Duodenal mucosa (tissue), 2 donors: ENCODE results near the gene ALOX12.
A peak's percentile ranks its signal among the peaks of the same experiment; 100 is the strongest.

Source experiments
- H3K27ac ChIP-seq: one replicate; pipeline ENCODE4 v1.7.0; 2013; ENCODE audit warnings: low read depth, low read length
- H3K27me3 ChIP-seq, 2 donors: one replicate each; pipeline ENCODE4 v1.7.0; 2013; ENCODE audit warnings: low read length in 2 of 2, control low read depth in 1 of 2; ENCODE audit not compliant: insufficient read depth in 2 of 2, control insufficient read depth in 1 of 2
- H3K36me3 ChIP-seq, 2 donors: one replicate each; pipeline ENCODE4 v1.7.0; 2013; ENCODE audit warnings: low read length in 2 of 2, control low read depth in 1 of 2; ENCODE audit not compliant: insufficient read depth in 2 of 2, control insufficient read depth in 1 of 2
- H3K4me1 ChIP-seq, 2 donors: one replicate each; pipeline ENCODE4 v1.7.0; 2013; ENCODE audit warnings: low read length in 2 of 2, control low read depth in 1 of 2; ENCODE audit not compliant: insufficient read depth in 2 of 2, control insufficient read depth in 1 of 2
- H3K4me3 ChIP-seq, 2 donors: one replicate each; pipeline ENCODE4 v1.7.0; 2013; ENCODE audit warnings: low read length in 2 of 2, low read depth in 1 of 2
- H3K9ac ChIP-seq, 2 donors: one replicate each; pipeline ENCODE4 v1.7.0; 2013; ENCODE audit warnings: low read length in 2 of 2, low read depth in 1 of 2
- H3K9me3 ChIP-seq, 2 donors: one replicate each; pipeline ENCODE4 v1.7.0; 2013; ENCODE audit warnings: low read length in 2 of 2, control low read depth in 1 of 2; ENCODE audit not compliant: control insufficient read depth in 1 of 2

ALOX12 gene

GRCh38 chr17:7001318-7001961, 5.6 kb downstream of the ALOX12 start:
- Histone ChIP-seq H3K27ac (no peak overlapping the region), H3K9me3 (no peaks in the 10 kb centered on the region), H3K4me3 (no peak overlapping the region), H3K4me1 (no peaks in the 10 kb centered on the region), H3K36me3 (peaks cover 25 to 55% of the 10 kb centered on the region in 2 donors), H3K9ac (no peak overlapping the region), H3K27me3 (no peaks in the 10 kb centered on the region)

- H3K27me3 ChIP-seq = no peaks in the 10 kb centered on the region
- H3K36me3 ChIP-seq = peaks cover 25 to 48% of the 10 kb centered on the region in 2 donors
- no peaks in the 10 kb centered on the region for H3K4me1 ChIP-seq
- no peak overlapping the region for H3K9ac ChIP-seq
- no peaks in the 10 kb centered on the region for H3K9me3 ChIP-seq
- no peak overlapping the region for H3K27ac ChIP-seq
- H3K4me3 ChIP-seq = no peak overlapping the region
These were observed 6.6 kb downstream of the ALOX12 start for GRCh38 chr17:7002288-7003047.

- H3K9ac ChIP-seq = no peak overlapping the region
- H3K36me3 ChIP-seq = peaks cover 23 to 46% of the 10 kb centered on the region in 2 donors
- H3K27me3 ChIP-seq = no peaks in the 10 kb centered on the region
- no peaks in the 10 kb centered on the region for H3K4me1 ChIP-seq
- no peak overlapping the region for H3K4me3 ChIP-seq
- H3K27ac ChIP-seq = no peak overlapping the region
- H3K9me3 ChIP-seq = no peaks in the 10 kb centered on the region
These were observed 7.9 kb downstream of the ALOX12 start for GRCh38 chr17:7003745-7004144.

- H3K9me3 ChIP-seq = no peaks in the 10 kb centered on the region
- H3K27ac ChIP-seq = no peak overlapping the region
- H3K4me3 ChIP-seq = no peak overlapping the region
- no peak overlapping the region for H3K9ac ChIP-seq
- peaks cover 18 to 39% of the 10 kb centered on the region in 2 donors for H3K36me3 ChIP-seq
- H3K4me1 ChIP-seq = peaks cover under 1 to 2% of the 10 kb centered on the region in 2 donors
- no peaks in the 10 kb centered on the region for H3K27me3 ChIP-seq
These were observed 8.8 kb downstream of the ALOX12 start for GRCh38 chr17:7004398-7005253.

GRCh38 chr17:7005716-7006115, 9.9 kb downstream of the ALOX12 start:
- Histone ChIP-seq H3K36me3 (peaks cover 18 to 32% of the 10 kb centered on the region in 2 donors), H3K27ac (no peak overlapping the region), H3K4me1 (peaks cover 12 to 13% of the 10 kb centered on the region in 2 donors), H3K4me3 (no peak overlapping the region), H3K27me3 (no peaks in the 10 kb centered on the region), H3K9me3 (no peaks in the 10 kb centered on the region), H3K9ac (no peak overlapping the region)

GRCh38 chr17:7007143-7007542, 11.3 kb downstream of the ALOX12 start:
- no peak overlapping the region for H3K4me3 ChIP-seq
- H3K27me3 ChIP-seq = no peaks in the 10 kb centered on the region
- H3K9me3 ChIP-seq = no peaks in the 10 kb centered on the region
- H3K36me3 ChIP-seq = peaks cover 10 to 18% of the 10 kb centered on the region in 2 donors
- no peak overlapping the region for H3K27ac ChIP-seq
- H3K4me1 ChIP-seq = peaks cover 18 to 22% of the 10 kb centered on the region in 2 donors
- H3K9ac ChIP-seq = no peak overlapping the region

- Histone ChIP-seq H3K9me3 (no peaks in the 10 kb centered on the region), H3K36me3 (peaks cover 0 to 8% of the 10 kb centered on the region in 2 donors), H3K27ac (no peak overlapping the region), H3K27me3 (no peaks in the 10 kb centered on the region), H3K9ac (peak overlapping the region in 1 of 2 donors; percentile 89), H3K4me1 (peaks cover 22 to 35% of the 10 kb centered on the region in 2 donors), H3K4me3 (peak overlapping the region; percentile 71 to 98)
These were observed 14.7 kb downstream of the ALOX12 start for GRCh38 chr17:7010523-7010922.

GRCh38 chr17:7011415-7011814, 15.6 kb downstream of the ALOX12 start:
- no peaks in the 10 kb centered on the region for H3K27me3 ChIP-seq
- H3K27ac ChIP-seq = no peak overlapping the region
- H3K4me3 ChIP-seq = peak overlapping the region; percentile 71 to 98

GRCh38 chr17:7011942-7012254, 16.0 kb downstream of the ALOX12 start:
- H3K27ac ChIP-seq = peak overlapping the region; percentile 97

More at GRCh38 chr17:7011415-7011814, 15.6 kb downstream of the ALOX12 start:
- Histone ChIP-seq H3K9me3 (no peaks in the 10 kb centered on the region), H3K9ac (peak overlapping the region; percentile 79 to 89), H3K36me3 (peaks cover 0 to 4% of the 10 kb centered on the region in 2 donors), H3K4me1 (peaks cover 30 to 39% of the 10 kb centered on the region in 2 donors)

More at GRCh38 chr17:7011942-7012254, 16.0 kb downstream of the ALOX12 start:
- Histone ChIP-seq H3K9me3 (no peaks in the 10 kb centered on the region), H3K27me3 (no peaks in the 10 kb centered on the region), H3K4me1 (peaks cover 30 to 44% of the 10 kb centered on the region in 2 donors), H3K4me3 (peak overlapping the region; percentile 71 to 98), H3K9ac (peak overlapping the region; percentile 79 to 89), H3K36me3 (peaks cover 0 to 4% of the 10 kb centered on the region in 2 donors)
